Measurements from ENCODE around the gene ACVR1B. TPM values are rescaled to one million over a fixed set of nuclear protein-coding genes. Genes with fewer than 3 reads are reported as not detected.

ACVR1B gene
- total and polyA plus RNA-seq, 2 of the 8 experiments (the other 6 are each of a cell fraction or from before 2014, with no cell fraction given) = 16.0 to 19.2 TPM

GRCh38 chr12:52032804-52033445 is 81.4 kb downstream of the ACVR1B start (continued):
- TF ChIP-seq TBP (IDR thresholded peaks at IDR 0.05; ENCODE audit: low read depth, low read length) = peak; percentile 52
- TF ChIP-seq NRF1 (IDR thresholded peaks at IDR 0.05; ENCODE audit: low read depth, low read length) = no peak; the same call in 1 of the 2 replicates
- peak; percentile 11; the same call in 1 of the 2 replicates for TF ChIP-seq POLR2AphosphoS5 (IDR thresholded peaks at IDR 0.05; ENCODE audit: low read depth, low read length)
- TF ChIP-seq SP2 (IDR thresholded peaks at IDR 0.05; ENCODE audit: low read length) = no peak
- TF ChIP-seq TAF1 (IDR thresholded peaks at IDR 0.05; ENCODE audit: low read depth, low read length) = peak; percentile 80; the same call in 1 of the 2 replicates
- TF ChIP-seq MAX (IDR thresholded peaks at IDR 0.05) = no peak
- TF ChIP-seq CREB1 (IDR thresholded peaks at IDR 0.05) = peak; percentile 88
- no peak for TF ChIP-seq CEBPB (IDR thresholded peaks at IDR 0.05; ENCODE audit: low read depth, low read length)
- TF ChIP-seq MAFK (IDR thresholded peaks at IDR 0.05; ENCODE audit: low read depth, low read length) = no peak
- TF ChIP-seq USF2 (IDR thresholded peaks at IDR 0.05; ENCODE audit: low read length) = no peak
- no peak for TF ChIP-seq HDAC6 (IDR thresholded peaks at IDR 0.05; ENCODE audit: low read depth, low read length)
- no peak for TF ChIP-seq RAD21 (IDR thresholded peaks at IDR 0.05 in 1 of 2, conservative IDR thresholded peaks at IDR 0.05 in 1 of 2; ENCODE audit: low read depth in 2 of 2, low read length in 2 of 2)
- peak; percentile 32; the same call in 1 of the 2 replicates for TF ChIP-seq PHF8 (conservative IDR thresholded peaks at IDR 0.05; ENCODE audit: low read depth, low read length)
- no peak for TF ChIP-seq SUZ12 (IDR thresholded peaks at IDR 0.05; ENCODE audit: low read length)
- TF ChIP-seq ATF2 (IDR thresholded peaks at IDR 0.05; ENCODE audit: low read length) = no peak
- no peak for TF ChIP-seq YY1 (IDR thresholded peaks at IDR 0.05; ENCODE audit: low read depth, low read length)
- no peak for TF ChIP-seq KDM5A (IDR thresholded peaks at IDR 0.05; ENCODE audit: low read length)
- TF ChIP-seq JUN (IDR thresholded peaks at IDR 0.05; ENCODE audit: low read depth, low read length) = peak; percentile 79
- TF ChIP-seq CBX5 (IDR thresholded peaks at IDR 0.05; ENCODE audit: low read depth, low read length) = no peak
- TF ChIP-seq CHD2 (IDR thresholded peaks at IDR 0.05; ENCODE audit: low read length) = 0 out of 2 replicates have a peak, but pooled peaks have one; percentile 28
- peak; percentile 62 for TF ChIP-seq ASH2L (IDR thresholded peaks at IDR 0.05; ENCODE audit: low read length)
- 0 out of 2 replicates have a peak, but pooled peaks have one; percentile 59 for TF ChIP-seq EGR1 (IDR thresholded peaks at IDR 0.05; ENCODE audit: borderline replicate concordance, low read depth, low read length)
- no peak for TF ChIP-seq ZNF274 (IDR thresholded peaks at IDR 0.05; ENCODE audit: borderline replicate concordance, extremely low read depth, low read length)
